ENCODE measurements around the gene ZNF367.

ZNF367 gene

GRCh38 chr9:96423322-96423984 is 5.3 kb upstream of the ZNF367 start:
- H3K27me3 ChIP-seq (replicated peaks; ENCODE audit: control insufficient read depth, insufficient read depth, low read length) = no peaks in the 10 kb centered on the region
- DNase-seq (ENCODE audit: extremely low read depth, insufficient read length) = no peak
- TF ChIP-seq, protein P1, sequence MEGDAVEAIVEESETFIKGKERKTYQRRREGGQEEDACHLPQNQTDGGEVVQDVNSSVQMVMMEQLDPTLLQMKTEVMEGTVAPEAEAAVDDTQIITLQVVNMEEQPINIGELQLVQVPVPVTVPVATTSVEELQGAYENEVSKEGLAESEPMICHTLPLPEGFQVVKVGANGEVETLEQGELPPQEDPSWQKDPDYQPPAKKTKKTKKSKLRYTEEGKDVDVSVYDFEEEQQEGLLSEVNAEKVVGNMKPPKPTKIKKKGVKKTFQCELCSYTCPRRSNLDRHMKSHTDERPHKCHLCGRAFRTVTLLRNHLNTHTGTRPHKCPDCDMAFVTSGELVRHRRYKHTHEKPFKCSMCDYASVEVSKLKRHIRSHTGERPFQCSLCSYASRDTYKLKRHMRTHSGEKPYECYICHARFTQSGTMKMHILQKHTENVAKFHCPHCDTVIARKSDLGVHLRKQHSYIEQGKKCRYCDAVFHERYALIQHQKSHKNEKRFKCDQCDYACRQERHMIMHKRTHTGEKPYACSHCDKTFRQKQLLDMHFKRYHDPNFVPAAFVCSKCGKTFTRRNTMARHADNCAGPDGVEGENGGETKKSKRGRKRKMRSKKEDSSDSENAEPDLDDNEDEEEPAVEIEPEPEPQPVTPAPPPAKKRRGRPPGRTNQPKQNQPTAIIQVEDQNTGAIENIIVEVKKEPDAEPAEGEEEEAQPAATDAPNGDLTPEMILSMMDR (IDR thresholded peaks at IDR 0.05; ENCODE audit: insufficient read depth, low read length, poor library complexity, severe bottlenecking) = no peak
- no peak overlapping the region for H3K4me3 ChIP-seq (replicated peaks; ENCODE audit: low read depth, low read length)
- H3K36me3 ChIP-seq (ENCODE audit: control insufficient read depth, insufficient read depth, low read length) = no peaks in the 10 kb centered on the region

DNA sequence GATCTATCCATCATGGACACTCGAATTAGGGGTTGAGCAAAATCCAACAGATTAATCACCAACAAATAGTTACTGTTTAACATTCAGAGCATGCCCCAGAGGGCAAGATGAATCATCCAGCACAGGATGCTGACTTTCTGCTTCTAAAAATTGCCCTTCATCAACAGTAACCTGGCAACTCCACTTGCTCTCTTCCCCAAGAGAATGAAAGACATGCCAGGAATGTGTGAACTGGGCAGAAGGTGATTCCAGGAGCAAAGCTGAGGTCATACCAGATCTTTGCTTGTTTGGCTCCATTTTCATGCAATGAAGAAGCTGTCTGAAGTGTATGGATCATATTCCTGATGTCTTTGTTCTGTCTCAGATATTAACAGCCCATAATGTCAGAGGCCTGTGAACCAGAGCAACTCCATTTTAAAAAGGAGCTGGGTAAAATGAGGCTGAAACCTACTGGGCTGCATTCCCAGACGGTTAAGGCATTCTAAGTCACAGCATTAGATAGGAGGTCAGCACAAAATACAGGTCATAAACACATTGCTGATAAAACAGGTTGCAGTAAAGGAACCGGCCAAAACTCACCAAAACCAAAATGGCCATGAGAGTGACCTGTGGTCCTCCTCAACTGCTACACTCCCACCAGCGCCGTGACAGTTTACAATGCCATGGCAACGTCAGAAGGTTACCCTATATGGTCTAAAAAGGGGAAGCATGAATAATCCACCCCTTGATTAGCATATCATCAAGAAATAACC is 2.5 kb upstream of the ZNF367 start:
- TF ChIP-seq, protein P1 (IDR thresholded peaks at IDR 0.05; ENCODE audit: insufficient read depth, low read length, poor library complexity, severe bottlenecking) = no peak
- DNase-seq (ENCODE audit: extremely low read depth, insufficient read length) = peak; percentile 30
- Histone ChIP-seq H3K36me3 (ENCODE audit: control insufficient read depth, insufficient read depth, low read length) (no peaks in the 10 kb centered on the region), H3K4me3 (replicated peaks; ENCODE audit: low read depth, low read length) (no peak overlapping the region), H3K27me3 (replicated peaks; ENCODE audit: control insufficient read depth, insufficient read depth, low read length) (no peaks in the 10 kb centered on the region)

DNA sequence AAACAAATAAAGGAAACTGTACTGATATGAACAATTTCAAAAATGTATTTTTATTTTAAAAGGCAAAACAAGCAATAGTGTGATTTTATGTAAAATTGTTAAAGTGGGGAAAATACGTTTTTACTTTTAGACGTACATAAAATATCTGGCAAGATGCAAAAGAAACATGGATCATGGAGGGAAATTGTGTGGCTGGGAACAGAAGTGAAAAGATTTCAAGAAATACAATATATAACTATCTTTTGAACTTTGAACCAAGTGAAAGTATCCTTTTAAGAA is 1.5 kb upstream of the ZNF367 start:
- TF ChIP-seq, protein P1 (IDR thresholded peaks at IDR 0.05; ENCODE audit: insufficient read depth, low read length, poor library complexity, severe bottlenecking) = no peak
- Histone ChIP-seq H3K36me3 (ENCODE audit: control insufficient read depth, insufficient read depth, low read length) (no peaks in the 10 kb centered on the region), H3K4me3 (replicated peaks; ENCODE audit: low read depth, low read length) (peak overlapping the region; percentile 93), H3K27me3 (replicated peaks; ENCODE audit: control insufficient read depth, insufficient read depth, low read length) (no peaks in the 10 kb centered on the region)
- no peak for DNase-seq (ENCODE audit: extremely low read depth, insufficient read length)

DNA sequence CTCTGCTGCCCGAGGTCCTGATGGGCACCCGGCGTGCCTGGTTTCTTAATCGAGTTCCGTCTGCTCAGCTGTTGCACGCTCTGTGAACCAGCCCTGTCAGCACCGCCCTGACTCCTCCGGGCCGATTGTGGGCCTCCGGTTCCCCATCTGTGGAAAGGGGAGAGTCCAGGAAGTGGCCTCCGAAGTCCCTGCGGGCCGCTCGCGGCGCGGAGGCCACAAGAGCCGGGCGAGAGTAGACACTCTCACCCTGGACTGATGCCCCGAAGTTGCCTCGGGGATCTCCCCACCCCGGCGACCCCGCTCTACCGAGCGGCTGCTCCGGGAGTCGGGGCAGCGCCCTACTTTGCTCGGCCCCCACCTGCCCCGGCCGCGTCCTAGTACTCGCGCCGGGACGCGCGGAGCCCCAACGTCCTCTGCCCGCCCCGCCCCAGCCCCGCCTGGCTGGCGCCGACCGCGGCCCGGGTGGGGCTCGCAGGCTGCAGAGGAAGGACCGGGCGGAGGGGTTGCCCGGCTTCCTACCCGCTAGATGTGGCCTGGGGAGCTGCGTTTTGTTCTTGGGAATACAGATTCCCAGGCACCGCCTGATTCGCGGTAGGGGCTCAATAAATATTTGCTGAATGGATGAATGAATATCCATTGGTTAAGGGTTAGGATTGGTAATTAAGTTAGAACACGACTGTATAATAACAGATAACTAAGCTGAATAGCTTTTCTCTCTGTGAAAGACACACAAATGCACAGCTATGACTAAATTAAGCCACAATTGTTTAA is 935 bp upstream of the ZNF367 start:
- H3K36me3 ChIP-seq (ENCODE audit: control insufficient read depth, insufficient read depth, low read length) = no peaks in the 10 kb centered on the region
- TF ChIP-seq, protein P1 (IDR thresholded peaks at IDR 0.05; ENCODE audit: insufficient read depth, low read length, poor library complexity, severe bottlenecking) = no peak
- H3K4me3 ChIP-seq (replicated peaks; ENCODE audit: low read depth, low read length) = peak overlapping the region; percentile 93
- DNase-seq (ENCODE audit: extremely low read depth, insufficient read length) = peak; percentile 87
- no peaks in the 10 kb centered on the region for H3K27me3 ChIP-seq (replicated peaks; ENCODE audit: control insufficient read depth, insufficient read depth, low read length)

DNA sequence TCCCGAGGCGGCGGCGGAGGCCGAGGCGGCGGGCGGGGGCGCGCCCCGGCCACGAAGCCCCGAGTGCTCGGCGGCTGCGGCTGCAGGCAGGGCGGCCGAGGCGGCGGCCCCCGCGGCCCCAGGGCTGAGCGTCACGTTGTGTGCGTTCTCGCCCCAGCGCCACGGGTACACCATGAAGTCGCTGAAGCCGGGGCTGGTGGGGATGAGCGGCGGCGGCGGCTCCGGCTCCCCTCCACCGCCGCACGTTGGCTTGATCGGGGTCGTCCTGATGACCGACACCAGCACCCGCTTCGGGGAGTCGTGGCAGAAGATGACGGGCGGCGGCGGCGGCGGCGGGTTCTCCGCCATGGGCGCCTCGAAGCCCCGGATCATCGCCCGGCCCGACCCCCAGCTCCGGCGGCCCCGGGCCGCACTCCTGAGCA is 498 bp downstream of the ZNF367 start:
- TF ChIP-seq, protein P1 (IDR thresholded peaks at IDR 0.05; ENCODE audit: insufficient read depth, low read length, poor library complexity, severe bottlenecking) = no peak
- DNase-seq (ENCODE audit: extremely low read depth, insufficient read length) = no peak
- Histone ChIP-seq H3K27me3 (replicated peaks; ENCODE audit: control insufficient read depth, insufficient read depth, low read length) (no peaks in the 10 kb centered on the region), H3K36me3 (ENCODE audit: control insufficient read depth, insufficient read depth, low read length) (no peaks in the 10 kb centered on the region), H3K4me3 (replicated peaks; ENCODE audit: low read depth, low read length) (peak overlapping the region; percentile 93)
